Neural cell (in vitro differentiated cells): ENCODE measurements around the gene MRPL32.

ENCODE experiments used
- CTCF ChIP-seq: fragments of 450-650 bp; IDR thresholded peaks from 2 replicates; pipeline ENCODE4 v1.5.1; 2014; ENCODE audit warnings: antibody characterized with exemption, mild to moderate bottlenecking, moderate library complexity; ENCODE audit not compliant: poor library complexity, severe bottlenecking
- EP300 ChIP-seq: fragments of 450-650 bp; conservative IDR thresholded peaks from 2 replicates; pipeline ENCODE4 v1.6.1; 2014; ENCODE audit warnings: antibody characterized with exemption, mild to moderate bottlenecking, moderate library complexity; ENCODE audit not compliant: poor library complexity, severe bottlenecking
- EZH2 ChIP-seq: fragments of 200-600, 300-800 bp; shearing (Covaris generic), sonication (generic); IDR thresholded peaks from 2 replicates; pipeline ENCODE4 v1.6.1; 2014; ENCODE audit warnings: antibody characterized with exemption, low read length, borderline replicate concordance, mild to moderate bottlenecking; ENCODE audit not compliant: insufficient read depth, poor library complexity, severe bottlenecking
- POLR2AphosphoS5 ChIP-seq: IDR thresholded peaks from 2 replicates; pipeline ENCODE4 v1.6.1; 2012
- REST ChIP-seq: IDR thresholded peaks from 2 replicates; pipeline ENCODE4 v1.6.1; 2012; ENCODE audit warnings: borderline replicate concordance
- SMC3 ChIP-seq: fragments of 450-650 bp; conservative IDR thresholded peaks from 2 replicates; pipeline ENCODE4 v1.6.1; 2014; ENCODE audit warnings: antibody characterized with exemption, mild to moderate bottlenecking, moderate library complexity; ENCODE audit not compliant: poor library complexity

GRCh38 chr7:42964849-42965805 is 33.0 kb downstream of the MRPL32 start:
- TF ChIP-seq POLR2AphosphoS5 (no peak), CTCF (no peak), EP300 (no peak), EZH2 (no peak), SMC3 (no peak), REST (no peak)
